GM19467 (cell line): ENCODE data around the gene SLC6A11.

Source experiments
- ATAC-seq: cut with Tn5 transposase; IDR thresholded peaks from one replicate; pipeline ENCODE4 v1.9.1; 2021; ENCODE audit warnings: mild to moderate bottlenecking, moderate library complexity; ENCODE audit not compliant: unreplicated experiment

Gene SLC6A11

GRCh38 chr3:10837849-10838248 is 21.8 kb downstream of the SLC6A11 start:
- ATAC-seq = no peak

GRCh38 chr3:10839167-10839566 is 23.1 kb downstream of the SLC6A11 start:
- no peak for ATAC-seq

GRCh38 chr3:10841100-10841499 is 25.1 kb downstream of the SLC6A11 start:
- ATAC-seq = no peak

GRCh38 chr3:10843378-10843777 is 27.4 kb downstream of the SLC6A11 start:
- ATAC-seq = no peak

- no peak for ATAC-seq
Observed at GRCh38 chr3:10845001-10845761, 29.2 kb downstream of the SLC6A11 start.

- no peak for ATAC-seq
Observed at GRCh38 chr3:10845839-10846656, 30.0 kb downstream of the SLC6A11 start.

GRCh38 chr3:10846657-10846975 is 30.6 kb downstream of the SLC6A11 start:
- ATAC-seq = no peak

- no peak for ATAC-seq
Observed at GRCh38 chr3:10848261-10848660, 32.2 kb downstream of the SLC6A11 start.

GRCh38 chr3:10852066-10852808 is 36.2 kb downstream of the SLC6A11 start:
- ATAC-seq = no peak

- ATAC-seq = no peak
Observed at GRCh38 chr3:10855083-10855870, 39.2 kb downstream of the SLC6A11 start.

GRCh38 chr3:10855871-10856662 is 40.0 kb downstream of the SLC6A11 start:
- ATAC-seq = no peak

GRCh38 chr3:10857235-10857634 is 41.2 kb downstream of the SLC6A11 start:
- no peak for ATAC-seq

- ATAC-seq = no peak
Observed at GRCh38 chr3:10858091-10858490, 42.1 kb downstream of the SLC6A11 start.

GRCh38 chr3:10867384-10867783 is 51.4 kb downstream of the SLC6A11 start:
- ATAC-seq = no peak

- no peak for ATAC-seq
Observed at GRCh38 chr3:10869460-10869859, 53.4 kb downstream of the SLC6A11 start.

GRCh38 chr3:10870296-10870695 is 54.3 kb downstream of the SLC6A11 start:
- no peak for ATAC-seq

- ATAC-seq = no peak
Observed at GRCh38 chr3:10873415-10873814, 57.4 kb downstream of the SLC6A11 start.

- ATAC-seq = no peak
Observed at GRCh38 chr3:10875914-10876313, 59.9 kb downstream of the SLC6A11 start.

GRCh38 chr3:10876661-10877060 is 60.6 kb downstream of the SLC6A11 start:
- ATAC-seq = no peak

GRCh38 chr3:10882851-10883250 is 66.8 kb downstream of the SLC6A11 start:
- no peak for ATAC-seq
